SH-SY5Y (cell line): Measurements from ENCODE around the gene SCO2.

Experiments used
- GATA2 ChIP-seq: IDR thresholded peaks from 2 replicates; pipeline ENCODE4 v1.6.1; 2011; ENCODE audit warnings: mild to moderate bottlenecking, low read depth, low read length
- GATA3 ChIP-seq: IDR thresholded peaks from 2 replicates; pipeline ENCODE4 v1.6.1; 2011; ENCODE audit warnings: low read depth, mild to moderate bottlenecking, low read length, moderate library complexity

DNA sequence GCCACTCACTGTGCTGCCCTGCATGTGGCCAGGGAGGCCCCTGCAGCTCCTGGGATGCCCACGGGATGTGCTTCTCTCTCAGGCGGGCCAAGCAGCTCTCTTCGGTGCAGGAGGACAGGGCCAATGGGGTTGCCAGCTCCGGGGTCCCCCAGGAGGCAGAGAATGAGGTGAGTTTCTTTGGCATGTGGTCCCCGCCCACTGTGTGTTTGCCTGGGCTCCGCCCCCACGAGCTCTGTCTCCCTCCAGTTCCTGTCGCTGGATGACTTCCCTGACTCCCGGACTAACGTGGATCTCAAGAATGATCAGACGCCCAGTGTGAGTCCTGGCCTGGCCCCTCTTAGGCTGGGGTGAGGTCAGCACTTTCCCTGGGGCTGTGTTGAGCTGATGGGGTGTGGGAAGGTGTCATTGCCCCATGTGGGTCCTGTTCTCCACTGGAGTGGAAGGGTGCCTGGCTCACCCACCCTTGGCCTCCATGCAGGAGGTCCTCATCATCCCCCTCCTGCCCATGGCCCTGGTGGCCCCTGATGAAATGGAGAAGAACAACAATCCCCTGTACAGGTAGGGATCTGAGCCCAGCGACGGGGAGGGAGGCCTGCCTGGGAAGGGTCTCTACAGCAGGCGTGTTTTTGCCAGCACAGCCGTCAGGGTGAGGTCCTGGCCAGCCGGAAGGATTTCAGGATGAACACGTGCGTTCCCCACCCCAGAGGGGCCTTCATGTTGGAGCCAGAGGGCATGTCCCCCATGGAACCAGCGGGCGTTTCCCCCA, 7.7 kb downstream of the SCO2 start:
- TF ChIP-seq GATA2 (no peak), GATA3 (no peak)
